K562 (cell line): ENCODE measurements around the gene KIF19. TPM values are rescaled to one million over a fixed set of nuclear protein-coding genes. Genes with fewer than 3 reads are reported as not detected.

Experiments
- ATAC-seq: fragments of 200-7000 bp; cut with Tn5 transposase; 3 replicates; pipeline ENCODE4 v1.9.1; 2020; ENCODE audit warnings: moderate library complexity
- BruUV-seq: library from RNA; stranded (reverse); fragments of 400-500 nt; replicated peaks from 2 replicates; lab custom pipeline; 2021; lab: Mats Ljungman, UMichigan
- CTCF ChIA-PET: fragments of 300-600 bp; formaldehyde crosslinking; extraction: SDS; loops from one replicate; lab custom pipeline; 2021; ENCODE audit warnings: low intra/inter-chr PET ratio; lab: Yijun Ruan, JAX
- POLR2A ChIA-PET: fragments of 300-600, 350-650 bp; sonication (Branson Sonifier 250); formaldehyde crosslinking; extraction: SDS; loops from one replicate; lab custom pipeline; 2021; ENCODE audit warnings: antibody characterized with exemption, inconsistent platforms; lab: Yijun Ruan, JAX
- DNase-seq, 4 experiments: peaks; one replicate each; pipeline versions ENCODE4 v3.0.0 to v3.0.0-alpha.2; 2011 to 2018; ENCODE audit warnings: low spot score in 3 of 4, mixed read lengths in 3 of 4; ENCODE audit errors: extremely low read depth in 1 of 4
- FAIRE-seq: peaks from 2 replicates; lab custom pipeline; 2011; peaks lifted over from hg19 to GRCh38; lab: Jason Lieb, UNC
- H2AFZ ChIP-seq: 2 replicates; pipeline ENCODE4 v1.6.0; 2011; ENCODE audit warnings: low read depth, low read length, control low read depth, inconsistent platforms
- H3K27ac ChIP-seq: fragments of 200-600 bp; 3 replicates; pipeline ENCODE4 v1.8.0; 2011; ENCODE audit warnings: low read depth, mild to moderate bottlenecking, control low read depth, inconsistent platforms, low read length, moderate library complexity, mixed read lengths; ENCODE audit errors: extremely low read depth
- H3K27me3 ChIP-seq, 2 experiments: fragments of 300-600 bp in 1 of 2; 2 replicates in 1 of 2; 3 replicates in 1 of 2; pipeline versions ENCODE4 v1.6.0 to v1.8.0; 2011; ENCODE audit warnings: inconsistent platforms in 2 of 2, low read length in 2 of 2, mild to moderate bottlenecking in 1 of 2, mixed read lengths in 1 of 2, moderate library complexity in 1 of 2; ENCODE audit not compliant: control insufficient read depth in 2 of 2, insufficient read depth in 2 of 2
- H3K36me3 ChIP-seq: fragments of 300-600 bp; 3 replicates; pipeline ENCODE4 v1.8.0; 2011; ENCODE audit warnings: mild to moderate bottlenecking, low read length, inconsistent platforms; ENCODE audit not compliant: control insufficient read depth, insufficient read depth
- H3K4me1 ChIP-seq, 2 experiments: fragments of 200-600 bp in 1 of 2; replicated peaks in 1 of 2; 2 replicates in 1 of 2; 3 replicates in 1 of 2; pipeline versions ENCODE4 v1.5.1 to v1.8.0; 2011; ENCODE audit warnings: inconsistent platforms in 2 of 2, low read length in 2 of 2, mild to moderate bottlenecking in 1 of 2, mixed read lengths in 1 of 2, moderate library complexity in 1 of 2; ENCODE audit not compliant: control insufficient read depth in 2 of 2, insufficient read depth in 2 of 2
- H3K4me2 ChIP-seq: 2 replicates; pipeline ENCODE4 v1.6.1; 2011; ENCODE audit warnings: low read length, control low read depth, inconsistent platforms, mixed read lengths; ENCODE audit not compliant: insufficient read depth
- H3K4me3 ChIP-seq: fragments of 200-600 bp; sonication (generic), shearing (Covaris generic); 2 replicates; pipeline ENCODE4 v1.5.1; 2016; ENCODE audit warnings: control low read depth, inconsistent platforms
- H3K79me2 ChIP-seq: fragments of 200-600 bp; 3 replicates; pipeline ENCODE4 v1.8.0; 2011; ENCODE audit warnings: low read length, inconsistent platforms; ENCODE audit not compliant: control insufficient read depth, insufficient read depth
- H3K9ac ChIP-seq, 2 experiments: 2 replicates each; pipeline versions ENCODE4 v1.6.0 to v1.6.1; 2011; ENCODE audit warnings: low read depth in 2 of 2, low read length in 2 of 2, control low read depth in 1 of 2, inconsistent platforms in 1 of 2, mild to moderate bottlenecking in 1 of 2, mixed read lengths in 1 of 2; ENCODE audit not compliant: insufficient read depth in 1 of 2
- H3K9me1 ChIP-seq: one replicate; pipeline ENCODE4 v1.6.0; 2011; ENCODE audit warnings: inconsistent platforms, mild to moderate bottlenecking, low read length, moderate library complexity; ENCODE audit not compliant: control insufficient read depth, insufficient read depth
- H3K9me3 ChIP-seq: replicated peaks from 2 replicates; pipeline ENCODE4 v1.5.1; 2011; ENCODE audit warnings: low read depth, low read length, inconsistent platforms; ENCODE audit not compliant: control insufficient read depth, insufficient read depth
- H4K20me1 ChIP-seq: replicated peaks from 2 replicates; pipeline ENCODE4 v1.6.1; 2011; ENCODE audit warnings: low read length, inconsistent platforms, mixed read lengths; ENCODE audit not compliant: control insufficient read depth, insufficient read depth
- BRCA1 ChIP-seq, 2 experiments: fragments of 450-650 bp in 1 of 2; sonication (generic) in 1 of 2; formaldehyde crosslinking in 1 of 2; IDR thresholded peaks; 2 replicates each; pipeline versions ENCODE4 v1.5.0 to v1.6.1; 2017 to 2020; ENCODE audit warnings: mild to moderate bottlenecking in 1 of 2, missing genetic modification reagents in 1 of 2
- CHD1 ChIP-seq: fragments of 200-600 bp; sonication (generic); IDR thresholded peaks from one replicate; pipeline ENCODE4 v1.6.1; 2012; ENCODE audit warnings: mild to moderate bottlenecking, moderate library complexity, low read length, inconsistent platforms
- FOXJ2 ChIP-seq: fragments of 200-800 bp; sonication (Bioruptor generic); IDR thresholded peaks from 2 replicates; pipeline ENCODE4 v1.6.1; 2016; ENCODE audit warnings: missing genetic modification characterization, missing compliant biosample characterization
- FUS ChIP-seq: fragments of 200-400 bp; formaldehyde crosslinking; optimal IDR thresholded peaks from 2 replicates; pipeline ENCODE3; 2017; ENCODE audit warnings: low read depth, low read length
- HDAC3 ChIP-seq: fragments of 450-650 bp; IDR thresholded peaks from 2 replicates; pipeline ENCODE4 v1.6.1; 2018; ENCODE audit warnings: borderline replicate concordance, mild to moderate bottlenecking, moderate library complexity; ENCODE audit not compliant: partially characterized antibody
- MAZ ChIP-seq, 2 experiments: fragments of 450-650 bp in 1 of 2; sonication (generic) in 1 of 2; formaldehyde crosslinking; IDR thresholded peaks in 1 of 2; conservative IDR thresholded peaks in 1 of 2; 2 replicates each; pipeline versions ENCODE4 v1.4.0 to v1.5.0; 2020; ENCODE audit warnings: mild to moderate bottlenecking in 1 of 2, missing genetic modification reagents in 1 of 2
- NFXL1 ChIP-seq: fragments of 450-650 bp; formaldehyde crosslinking; IDR thresholded peaks from 2 replicates; pipeline ENCODE4 v1.4.0; 2021; ENCODE audit warnings: mild to moderate bottlenecking
- PHF21A ChIP-seq: fragments of 450-650 bp; IDR thresholded peaks from 2 replicates; pipeline ENCODE4 v1.6.1; 2017; ENCODE audit warnings: low read depth, borderline replicate concordance
- SMARCA5 ChIP-seq: fragments of 450-650 bp; IDR thresholded peaks from 2 replicates; pipeline ENCODE4 v1.6.1; 2016
- SNIP1 ChIP-seq: fragments of 450-650 bp; IDR thresholded peaks from 2 replicates; pipeline ENCODE4 v1.7.1; 2017; ENCODE audit warnings: low read depth, mild to moderate bottlenecking
- SP2 ChIP-seq: IDR thresholded peaks from 2 replicates; pipeline ENCODE4 v1.6.1; 2011; ENCODE audit warnings: mild to moderate bottlenecking, low read depth, low read length, moderate library complexity; ENCODE audit not compliant: poor library complexity, severe bottlenecking; ENCODE audit errors: extremely low read depth
- YBX1 ChIP-seq: fragments of 450-650 bp; IDR thresholded peaks from 2 replicates; pipeline ENCODE4 v1.7.1; 2016; ENCODE audit warnings: mild to moderate bottlenecking
- ZNF121 ChIP-seq: sonication (generic); formaldehyde crosslinking; conservative IDR thresholded peaks from 2 replicates; pipeline ENCODE4 v1.8.0; 2022; ENCODE audit warnings: missing genetic modification reagents
- WGBS: fragments of 100-300 bp; shearing (Covaris generic); methylation state at CpG from one replicate; pipeline ENCODE4 v1.1.6; 2016; ENCODE audit warnings: low coverage, mixed read lengths; ENCODE audit not compliant: insufficient coverage; ENCODE audit errors: missing lambda C conversion rate; 5-methylcytosine and 5-hydroxymethylcytosine counted together
- in situ Hi-C: fragments of 300-500 bp; cut with MboI; formaldehyde crosslinking; loops from 4 replicates; pipeline ENCODE4 v1.15.0; 2018; ENCODE audit warnings: inconsistent platforms, mixed read lengths
- intact Hi-C: fragments of 100-400 bp; cut with micrococcal nuclease; formaldehyde crosslinking; loops from 2 replicates; pipeline ENCODE4 v1.14.2; 2022
- polyA plus RNA-seq, 8 experiments: library from polyadenylated mRNA; depleted of rRNA in 4 of 8; stranded (reverse) in 5 of 8; unstranded in 3 of 8; fragments of >200 nt; fragmentation: Nextera tagmentation in 2 of 8; fragmentation: Illumina TruSeq in 1 of 8; extraction: Ambion mirVana in 2 of 8; extraction: Trizol in 1 of 8; gene quantifications; 2 replicates each; pipeline versions ENCODE4 v1.2.1 to v1.2.3, GENCODE V29; 2011 to 2014; ENCODE audit warnings: inconsistent platforms in 1 of 8, missing spikeins in 1 of 8
- total RNA-seq, 7 experiments: library from RNA; depleted of rRNA in 6 of 7; stranded (reverse); fragments of >200 nt in 6 of 7; fragmentation: Illumina TruSeq in 2 of 7; extraction: Trizol in 2 of 7; gene quantifications; 2 replicates each; pipeline versions ENCODE4 v1.2.1 to v1.2.3, GENCODE V29; 2011 to 2021; ENCODE audit warnings: low replicate concordance in 1 of 7

Gene KIF19
- total and polyA plus RNA-seq, 9 of the 15 experiments (the other 6 are each of a cell fraction or from before 2014, with no cell fraction given): 0.10 TPM; not detected in 8

GRCh38 chr17:74339537-74340195, 13.6 kb downstream of the KIF19 start (continued):
- TF ChIP-seq SMARCA5 (no peak), SNIP1 (no peak), CHD1 (no peak)

GRCh38 chr17:74340470-74341023, 14.5 kb downstream of the KIF19 start:
- BruUV-seq: no TSS peak
- no peak overlapping the region for H3K4me2 ChIP-seq
- H3K4me1 ChIP-seq: peaks cover 0 to 14% of the 10 kb centered on the region in 2 experiments; a peak in 2 of 5 replicates
- H3K9me1 ChIP-seq: no peaks in the 10 kb centered on the region
- peak overlapping the region in 1 of 2 experiments; percentile 26; a peak in 1 of 4 replicates for H3K9ac ChIP-seq
- ATAC-seq: peak; percentile 49
- no peaks in the 10 kb centered on the region for H3K79me2 ChIP-seq
- POLR2A ChIA-PET: interaction anchor here (0.7 kb wide), 1 partner anchor 122 kb away, joined by 3 read pairs; no protein-coding TSS in a partner anchor
- TF ChIP-seq MAZ (CRISPR knock-in tag; conservative IDR thresholded peaks at IDR 0.05 in 1 of 2, IDR thresholded peaks at IDR 0.05 in 1 of 2): no peak
- no peak for TF ChIP-seq PHF21A
- TF ChIP-seq HDAC3: no peak
- TF ChIP-seq YBX1: no peak
- TF ChIP-seq SP2: no peak
- no peak for TF ChIP-seq NFXL1
- TF ChIP-seq FOXJ2 (tag): no peak
- no peak for TF ChIP-seq FUS
- no peak for TF ChIP-seq ZNF121
- no peak for TF ChIP-seq BRCA1 (IDR thresholded peaks at IDR 0.05)
- no peak for TF ChIP-seq BRCA1 (CRISPR knock-in tag; IDR thresholded peaks at IDR 0.05)
- H3K27ac ChIP-seq: no peak overlapping the region
- in situ Hi-C loops (no loop called here), intact Hi-C loops (no loop called here)
- DNase-seq: no peak
- H3K36me3 ChIP-seq: no peaks in the 10 kb centered on the region
- H4K20me1 ChIP-seq: peaks cover 27% of the 10 kb centered on the region
- no peak for FAIRE-seq
- H2AFZ ChIP-seq: no peak overlapping the region
- no peaks in the 10 kb centered on the region for H3K9me3 ChIP-seq
- H3K27me3 ChIP-seq: peaks cover 11 to 71% of the 10 kb centered on the region in 2 experiments; a peak in 4 of 5 replicates
- CTCF ChIA-PET: no interaction called here
- no peak overlapping the region for H3K4me3 ChIP-seq
- WGBS: 5% methylated on average over 8 of the region's 13 CpGs
